Measurements from ENCODE around the gene RALGPS1.

DNA sequence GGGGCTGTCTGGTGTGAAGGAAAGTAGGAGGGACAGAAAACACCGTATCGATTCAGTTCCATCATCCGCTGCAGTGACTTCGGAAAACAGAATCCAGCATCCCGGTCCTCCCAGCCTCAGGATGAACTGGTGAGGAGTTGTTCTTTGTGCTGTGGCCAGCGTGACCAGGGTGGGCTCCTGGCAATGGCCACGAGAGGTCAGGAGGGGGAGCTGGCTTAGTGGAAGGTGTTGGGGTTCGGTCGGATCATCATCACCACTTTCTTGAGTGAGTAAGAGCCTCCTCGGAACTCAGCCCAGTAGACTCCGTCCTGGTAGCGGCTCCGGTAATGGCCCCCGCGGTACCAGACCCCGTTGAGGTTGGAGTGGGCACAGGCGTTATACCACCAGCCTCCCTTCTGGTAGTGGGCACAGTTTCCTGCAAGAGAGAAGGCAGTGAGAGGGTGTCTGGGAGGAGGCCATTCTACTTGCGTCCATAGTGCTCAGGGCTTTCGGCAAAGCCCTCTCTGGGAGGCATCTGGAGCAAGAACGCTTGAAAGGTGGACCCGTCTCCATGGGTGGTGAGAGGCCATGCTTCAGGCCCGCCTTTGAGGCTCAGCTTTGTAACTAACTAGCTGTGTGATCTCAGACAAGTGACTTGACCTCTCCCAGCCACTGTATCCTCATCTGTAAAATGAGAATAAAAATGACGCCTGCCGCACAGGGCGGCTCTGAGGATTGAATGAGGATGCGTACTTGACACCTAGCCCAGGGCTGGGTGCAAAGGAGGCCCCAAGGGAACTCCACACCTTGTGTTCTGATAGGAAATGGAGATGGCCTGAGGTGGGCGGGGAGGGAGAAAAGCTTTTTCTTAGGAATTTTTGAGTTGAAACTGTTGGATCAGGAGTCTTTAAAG, 174.4 kb downstream of the RALGPS1 start:
- TF ChIP-seq, protein P1, sequence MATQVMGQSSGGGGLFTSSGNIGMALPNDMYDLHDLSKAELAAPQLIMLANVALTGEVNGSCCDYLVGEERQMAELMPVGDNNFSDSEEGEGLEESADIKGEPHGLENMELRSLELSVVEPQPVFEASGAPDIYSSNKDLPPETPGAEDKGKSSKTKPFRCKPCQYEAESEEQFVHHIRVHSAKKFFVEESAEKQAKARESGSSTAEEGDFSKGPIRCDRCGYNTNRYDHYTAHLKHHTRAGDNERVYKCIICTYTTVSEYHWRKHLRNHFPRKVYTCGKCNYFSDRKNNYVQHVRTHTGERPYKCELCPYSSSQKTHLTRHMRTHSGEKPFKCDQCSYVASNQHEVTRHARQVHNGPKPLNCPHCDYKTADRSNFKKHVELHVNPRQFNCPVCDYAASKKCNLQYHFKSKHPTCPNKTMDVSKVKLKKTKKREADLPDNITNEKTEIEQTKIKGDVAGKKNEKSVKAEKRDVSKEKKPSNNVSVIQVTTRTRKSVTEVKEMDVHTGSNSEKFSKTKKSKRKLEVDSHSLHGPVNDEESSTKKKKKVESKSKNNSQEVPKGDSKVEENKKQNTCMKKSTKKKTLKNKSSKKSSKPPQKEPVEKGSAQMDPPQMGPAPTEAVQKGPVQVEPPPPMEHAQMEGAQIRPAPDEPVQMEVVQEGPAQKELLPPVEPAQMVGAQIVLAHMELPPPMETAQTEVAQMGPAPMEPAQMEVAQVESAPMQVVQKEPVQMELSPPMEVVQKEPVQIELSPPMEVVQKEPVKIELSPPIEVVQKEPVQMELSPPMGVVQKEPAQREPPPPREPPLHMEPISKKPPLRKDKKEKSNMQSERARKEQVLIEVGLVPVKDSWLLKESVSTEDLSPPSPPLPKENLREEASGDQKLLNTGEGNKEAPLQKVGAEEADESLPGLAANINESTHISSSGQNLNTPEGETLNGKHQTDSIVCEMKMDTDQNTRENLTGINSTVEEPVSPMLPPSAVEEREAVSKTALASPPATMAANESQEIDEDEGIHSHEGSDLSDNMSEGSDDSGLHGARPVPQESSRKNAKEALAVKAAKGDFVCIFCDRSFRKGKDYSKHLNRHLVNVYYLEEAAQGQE (IDR thresholded peaks at IDR 0.05; ENCODE audit: low read depth, low read length), result no peak
- TF ChIP-seq FOXM1 (IDR thresholded peaks at IDR 0.05; ENCODE audit: low read depth) (no peak), ELF1 (IDR thresholded peaks at IDR 0.05) (no peak)
